ENCODE results near the gene MREG. TPM values are rescaled to one million over a fixed set of nuclear protein-coding genes. Genes with fewer than 3 reads are reported as not detected.

MREG gene
- total and polyA plus RNA-seq, 2 experiments from 2014 or later: 19.4 to 25.3 TPM

- peaks cover 22% of the 10 kb centered on the region for H3K79me2 ChIP-seq (replicated peaks; ENCODE audit: insufficient read depth)
- no peaks in the 10 kb centered on the region for H3F3A ChIP-seq (replicated peaks; ENCODE audit: low read depth)
- no peak overlapping the region for H3K27ac ChIP-seq (ENCODE audit: low read depth)
- peaks cover 5% of the 10 kb centered on the region; the same call in 1 of the 2 replicates for H3K9me2 ChIP-seq (ENCODE audit: insufficient read depth)
- H3K4me1 ChIP-seq (ENCODE audit: insufficient read depth): peaks cover 16% of the 10 kb centered on the region
- Mint-ChIP-seq H3K4me1 (peaks cover 16% of the 10 kb centered on the region; the same call in 2 of the 3 replicates), H3K27ac (no peak overlapping the region), H3K9me3 (no peaks in the 10 kb centered on the region), H3K36me3 (ENCODE audit: low read depth) (peaks cover 5% of the 10 kb centered on the region; the same call in 2 of the 3 replicates), H3K4me3 (no peak overlapping the region), H3K27me3 (ENCODE audit: insufficient read depth, low read depth, poor library complexity) (peaks cover 6% of the 10 kb centered on the region)
- H2AFZ ChIP-seq: no peak overlapping the region
- H4K20me1 ChIP-seq (replicated peaks; ENCODE audit: insufficient read depth): no peaks in the 10 kb centered on the region
- no peak for DNase-seq (ENCODE audit: low spot score)
- no peak for ATAC-seq
- TF ChIP-seq ETS1 (IDR thresholded peaks at IDR 0.05) (no peak), ZNF114 (CRISPR knock-in tag; IDR thresholded peaks at IDR 0.05) (no peak), STAT1 (IDR thresholded peaks at IDR 0.05; ENCODE audit: unreplicated experiment) (no peak), EZH2 (IDR thresholded peaks at IDR 0.05; ENCODE audit: low read depth, unreplicated experiment) (no peak), CREB1 (CRISPR knock-in tag; IDR thresholded peaks at IDR 0.05; ENCODE audit: low read depth) (no peak), ZNF331 (CRISPR knock-in tag; IDR thresholded peaks at IDR 0.05; ENCODE audit: low read depth) (no peak), EZH2phosphoT487 (IDR thresholded peaks at IDR 0.05; ENCODE audit: unreplicated experiment) (no peak), NANOG (IDR thresholded peaks at IDR 0.05; ENCODE audit: borderline replicate concordance) (no peak), POLR2AphosphoS5 (IDR thresholded peaks at IDR 0.05; ENCODE audit: low read depth) (no peak), JUNB (IDR thresholded peaks at IDR 0.05; ENCODE audit: unreplicated experiment) (no peak)
- TF ChIP-seq, protein P1, sequence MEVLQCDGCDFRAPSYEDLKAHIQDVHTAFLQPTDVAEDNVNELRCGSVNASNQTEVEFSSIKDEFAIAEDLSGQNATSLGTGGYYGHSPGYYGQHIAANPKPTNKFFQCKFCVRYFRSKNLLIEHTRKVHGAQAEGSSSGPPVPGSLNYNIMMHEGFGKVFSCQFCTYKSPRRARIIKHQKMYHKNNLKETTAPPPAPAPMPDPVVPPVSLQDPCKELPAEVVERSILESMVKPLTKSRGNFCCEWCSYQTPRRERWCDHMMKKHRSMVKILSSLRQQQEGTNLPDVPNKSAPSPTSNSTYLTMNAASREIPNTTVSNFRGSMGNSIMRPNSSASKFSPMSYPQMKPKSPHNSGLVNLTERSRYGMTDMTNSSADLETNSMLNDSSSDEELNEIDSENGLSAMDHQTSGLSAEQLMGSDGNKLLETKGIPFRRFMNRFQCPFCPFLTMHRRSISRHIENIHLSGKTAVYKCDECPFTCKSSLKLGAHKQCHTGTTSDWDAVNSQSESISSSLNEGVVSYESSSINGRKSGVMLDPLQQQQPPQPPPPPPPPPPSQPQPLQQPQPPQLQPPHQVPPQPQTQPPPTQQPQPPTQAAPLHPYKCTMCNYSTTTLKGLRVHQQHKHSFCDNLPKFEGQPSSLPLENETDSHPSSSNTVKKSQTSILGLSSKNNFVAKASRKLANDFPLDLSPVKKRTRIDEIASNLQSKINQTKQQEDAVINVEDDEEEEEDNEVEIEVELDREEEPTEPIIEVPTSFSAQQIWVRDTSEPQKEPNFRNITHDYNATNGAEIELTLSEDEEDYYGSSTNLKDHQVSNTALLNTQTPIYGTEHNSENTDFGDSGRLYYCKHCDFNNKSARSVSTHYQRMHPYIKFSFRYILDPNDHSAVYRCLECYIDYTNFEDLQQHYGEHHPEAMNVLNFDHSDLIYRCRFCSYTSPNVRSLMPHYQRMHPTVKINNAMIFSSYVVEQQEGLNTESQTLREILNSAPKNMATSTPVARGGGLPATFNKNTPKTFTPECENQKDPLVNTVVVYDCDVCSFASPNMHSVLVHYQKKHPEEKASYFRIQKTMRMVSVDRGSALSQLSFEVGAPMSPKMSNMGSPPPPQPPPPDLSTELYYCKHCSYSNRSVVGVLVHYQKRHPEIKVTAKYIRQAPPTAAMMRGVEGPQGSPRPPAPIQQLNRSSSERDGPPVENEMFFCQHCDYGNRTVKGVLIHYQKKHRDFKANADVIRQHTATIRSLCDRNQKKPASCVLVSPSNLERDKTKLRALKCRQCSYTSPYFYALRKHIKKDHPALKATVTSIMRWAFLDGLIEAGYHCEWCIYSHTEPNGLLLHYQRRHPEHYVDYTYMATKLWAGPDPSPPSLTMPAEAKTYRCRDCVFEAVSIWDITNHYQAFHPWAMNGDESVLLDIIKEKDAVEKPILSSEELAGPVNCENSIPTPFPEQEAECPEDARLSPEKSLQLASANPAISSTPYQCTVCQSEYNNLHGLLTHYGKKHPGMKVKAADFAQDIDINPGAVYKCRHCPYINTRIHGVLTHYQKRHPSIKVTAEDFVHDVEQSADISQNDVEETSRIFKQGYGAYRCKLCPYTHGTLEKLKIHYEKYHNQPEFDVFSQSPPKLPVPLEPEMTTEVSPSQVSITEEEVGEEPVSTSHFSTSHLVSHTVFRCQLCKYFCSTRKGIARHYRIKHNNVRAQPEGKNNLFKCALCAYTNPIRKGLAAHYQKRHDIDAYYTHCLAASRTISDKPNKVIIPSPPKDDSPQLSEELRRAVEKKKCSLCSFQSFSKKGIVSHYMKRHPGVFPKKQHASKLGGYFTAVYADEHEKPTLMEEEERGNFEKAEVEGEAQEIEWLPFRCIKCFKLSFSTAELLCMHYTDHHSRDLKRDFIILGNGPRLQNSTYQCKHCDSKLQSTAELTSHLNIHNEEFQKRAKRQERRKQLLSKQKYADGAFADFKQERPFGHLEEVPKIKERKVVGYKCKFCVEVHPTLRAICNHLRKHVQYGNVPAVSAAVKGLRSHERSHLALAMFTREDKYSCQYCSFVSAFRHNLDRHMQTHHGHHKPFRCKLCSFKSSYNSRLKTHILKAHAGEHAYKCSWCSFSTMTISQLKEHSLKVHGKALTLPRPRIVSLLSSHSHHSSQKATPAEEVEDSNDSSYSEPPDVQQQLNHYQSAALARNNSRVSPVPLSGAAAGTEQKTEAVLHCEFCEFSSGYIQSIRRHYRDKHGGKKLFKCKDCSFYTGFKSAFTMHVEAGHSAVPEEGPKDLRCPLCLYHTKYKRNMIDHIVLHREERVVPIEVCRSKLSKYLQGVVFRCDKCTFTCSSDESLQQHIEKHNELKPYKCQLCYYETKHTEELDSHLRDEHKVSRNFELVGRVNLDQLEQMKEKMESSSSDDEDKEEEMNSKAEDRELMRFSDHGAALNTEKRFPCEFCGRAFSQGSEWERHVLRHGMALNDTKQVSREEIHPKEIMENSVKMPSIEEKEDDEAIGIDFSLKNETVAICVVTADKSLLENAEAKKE (CRISPR knock-in tag; IDR thresholded peaks at IDR 0.05): no peak
- TF ChIP-seq, protein P2, sequence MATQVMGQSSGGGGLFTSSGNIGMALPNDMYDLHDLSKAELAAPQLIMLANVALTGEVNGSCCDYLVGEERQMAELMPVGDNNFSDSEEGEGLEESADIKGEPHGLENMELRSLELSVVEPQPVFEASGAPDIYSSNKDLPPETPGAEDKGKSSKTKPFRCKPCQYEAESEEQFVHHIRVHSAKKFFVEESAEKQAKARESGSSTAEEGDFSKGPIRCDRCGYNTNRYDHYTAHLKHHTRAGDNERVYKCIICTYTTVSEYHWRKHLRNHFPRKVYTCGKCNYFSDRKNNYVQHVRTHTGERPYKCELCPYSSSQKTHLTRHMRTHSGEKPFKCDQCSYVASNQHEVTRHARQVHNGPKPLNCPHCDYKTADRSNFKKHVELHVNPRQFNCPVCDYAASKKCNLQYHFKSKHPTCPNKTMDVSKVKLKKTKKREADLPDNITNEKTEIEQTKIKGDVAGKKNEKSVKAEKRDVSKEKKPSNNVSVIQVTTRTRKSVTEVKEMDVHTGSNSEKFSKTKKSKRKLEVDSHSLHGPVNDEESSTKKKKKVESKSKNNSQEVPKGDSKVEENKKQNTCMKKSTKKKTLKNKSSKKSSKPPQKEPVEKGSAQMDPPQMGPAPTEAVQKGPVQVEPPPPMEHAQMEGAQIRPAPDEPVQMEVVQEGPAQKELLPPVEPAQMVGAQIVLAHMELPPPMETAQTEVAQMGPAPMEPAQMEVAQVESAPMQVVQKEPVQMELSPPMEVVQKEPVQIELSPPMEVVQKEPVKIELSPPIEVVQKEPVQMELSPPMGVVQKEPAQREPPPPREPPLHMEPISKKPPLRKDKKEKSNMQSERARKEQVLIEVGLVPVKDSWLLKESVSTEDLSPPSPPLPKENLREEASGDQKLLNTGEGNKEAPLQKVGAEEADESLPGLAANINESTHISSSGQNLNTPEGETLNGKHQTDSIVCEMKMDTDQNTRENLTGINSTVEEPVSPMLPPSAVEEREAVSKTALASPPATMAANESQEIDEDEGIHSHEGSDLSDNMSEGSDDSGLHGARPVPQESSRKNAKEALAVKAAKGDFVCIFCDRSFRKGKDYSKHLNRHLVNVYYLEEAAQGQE (IDR thresholded peaks at IDR 0.05; ENCODE audit: unreplicated experiment): no peak
- TF ChIP-seq, protein P3, sequence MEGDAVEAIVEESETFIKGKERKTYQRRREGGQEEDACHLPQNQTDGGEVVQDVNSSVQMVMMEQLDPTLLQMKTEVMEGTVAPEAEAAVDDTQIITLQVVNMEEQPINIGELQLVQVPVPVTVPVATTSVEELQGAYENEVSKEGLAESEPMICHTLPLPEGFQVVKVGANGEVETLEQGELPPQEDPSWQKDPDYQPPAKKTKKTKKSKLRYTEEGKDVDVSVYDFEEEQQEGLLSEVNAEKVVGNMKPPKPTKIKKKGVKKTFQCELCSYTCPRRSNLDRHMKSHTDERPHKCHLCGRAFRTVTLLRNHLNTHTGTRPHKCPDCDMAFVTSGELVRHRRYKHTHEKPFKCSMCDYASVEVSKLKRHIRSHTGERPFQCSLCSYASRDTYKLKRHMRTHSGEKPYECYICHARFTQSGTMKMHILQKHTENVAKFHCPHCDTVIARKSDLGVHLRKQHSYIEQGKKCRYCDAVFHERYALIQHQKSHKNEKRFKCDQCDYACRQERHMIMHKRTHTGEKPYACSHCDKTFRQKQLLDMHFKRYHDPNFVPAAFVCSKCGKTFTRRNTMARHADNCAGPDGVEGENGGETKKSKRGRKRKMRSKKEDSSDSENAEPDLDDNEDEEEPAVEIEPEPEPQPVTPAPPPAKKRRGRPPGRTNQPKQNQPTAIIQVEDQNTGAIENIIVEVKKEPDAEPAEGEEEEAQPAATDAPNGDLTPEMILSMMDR (conservative IDR thresholded peaks at IDR 0.05; ENCODE audit: low read depth in 2 of 2): no peak
- no peaks in the 10 kb centered on the region for H3K36me3 ChIP-seq (ENCODE audit: insufficient read depth)
- H3K4me2 ChIP-seq: no peak overlapping the region
- H3K4me3 ChIP-seq: no peak overlapping the region
- no peaks in the 10 kb centered on the region for H3K27me3 ChIP-seq (ENCODE audit: insufficient read depth)
These were observed 2.5 kb upstream of the MREG start for GRCh38 chr2:216015722-216016464.

All from GM23338 (cell line).